ENCODE results near the gene NF1.

DNA sequence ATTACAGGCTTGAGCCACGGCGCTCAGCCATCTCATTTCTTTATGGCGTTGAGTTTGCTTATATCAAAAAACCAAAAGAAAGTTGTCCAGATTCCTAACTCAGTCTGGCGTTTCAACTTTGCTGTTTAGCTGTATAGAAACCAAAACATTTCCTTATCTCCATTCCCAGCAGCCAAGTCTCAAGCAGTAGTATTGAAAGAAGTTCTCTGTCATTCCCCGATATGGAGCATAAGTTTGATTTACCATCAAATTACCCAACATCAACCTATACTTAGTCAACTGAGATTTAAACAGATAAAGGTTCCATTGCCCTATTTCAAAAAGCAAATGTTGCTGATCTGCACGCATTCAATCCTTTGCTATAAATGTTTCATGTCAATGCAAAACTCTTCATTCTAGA is 269.2 kb downstream of the NF1 start:
- TF ChIP-seq, protein P1, sequence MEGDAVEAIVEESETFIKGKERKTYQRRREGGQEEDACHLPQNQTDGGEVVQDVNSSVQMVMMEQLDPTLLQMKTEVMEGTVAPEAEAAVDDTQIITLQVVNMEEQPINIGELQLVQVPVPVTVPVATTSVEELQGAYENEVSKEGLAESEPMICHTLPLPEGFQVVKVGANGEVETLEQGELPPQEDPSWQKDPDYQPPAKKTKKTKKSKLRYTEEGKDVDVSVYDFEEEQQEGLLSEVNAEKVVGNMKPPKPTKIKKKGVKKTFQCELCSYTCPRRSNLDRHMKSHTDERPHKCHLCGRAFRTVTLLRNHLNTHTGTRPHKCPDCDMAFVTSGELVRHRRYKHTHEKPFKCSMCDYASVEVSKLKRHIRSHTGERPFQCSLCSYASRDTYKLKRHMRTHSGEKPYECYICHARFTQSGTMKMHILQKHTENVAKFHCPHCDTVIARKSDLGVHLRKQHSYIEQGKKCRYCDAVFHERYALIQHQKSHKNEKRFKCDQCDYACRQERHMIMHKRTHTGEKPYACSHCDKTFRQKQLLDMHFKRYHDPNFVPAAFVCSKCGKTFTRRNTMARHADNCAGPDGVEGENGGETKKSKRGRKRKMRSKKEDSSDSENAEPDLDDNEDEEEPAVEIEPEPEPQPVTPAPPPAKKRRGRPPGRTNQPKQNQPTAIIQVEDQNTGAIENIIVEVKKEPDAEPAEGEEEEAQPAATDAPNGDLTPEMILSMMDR (IDR thresholded peaks at IDR 0.05) = no peak
- TF ChIP-seq POLR2AphosphoS5 (IDR thresholded peaks at IDR 0.05) = no peak

Data from prostate gland (tissue), 2 donors.